SIG-M5 (cell line): Measurements from ENCODE around the gene RADIL.

Experiments
- DNase-seq: peaks from one replicate; lab custom pipeline; 2025; lab: John Stamatoyannopoulos, UW

Gene RADIL

GRCh38 chr7:4851459-4852422 is 31.8 kb downstream of the RADIL start:
- no peak for DNase-seq

GRCh38 chr7:4850262-4850795 is 33.2 kb downstream of the RADIL start:
- DNase-seq = no peak

GRCh38 chr7:4849390-4849789 is 34.1 kb downstream of the RADIL start:
- DNase-seq = no peak

GRCh38 chr7:4845740-4846142 is 37.8 kb downstream of the RADIL start:
- no peak for DNase-seq

GRCh38 chr7:4842319-4843064 is 41.0 kb downstream of the RADIL start:
- no peak for DNase-seq

GRCh38 chr7:4841836-4842235 is 41.7 kb downstream of the RADIL start:
- DNase-seq = no peak

GRCh38 chr7:4841007-4841784 is 42.3 kb downstream of the RADIL start:
- DNase-seq = no peak

GRCh38 chr7:4840079-4840501 is 43.4 kb downstream of the RADIL start:
- no peak for DNase-seq

- no peak for DNase-seq
Measured at GRCh38 chr7:4838626-4839334, 44.7 kb downstream of the RADIL start.

- DNase-seq = no peak
Measured at GRCh38 chr7:4837803-4838625, 45.5 kb downstream of the RADIL start.

- DNase-seq = no peak
Measured at GRCh38 chr7:4837041-4837802, 46.3 kb downstream of the RADIL start.

GRCh38 chr7:4836206-4836661 is 47.3 kb downstream of the RADIL start:
- no peak for DNase-seq

GRCh38 chr7:4835398-4836205 is 47.9 kb downstream of the RADIL start:
- DNase-seq = no peak

- no peak for DNase-seq
Measured at GRCh38 chr7:4834601-4835397, 48.7 kb downstream of the RADIL start.

GRCh38 chr7:4833691-4834600 is 49.6 kb downstream of the RADIL start:
- no peak for DNase-seq

GRCh38 chr7:4833176-4833575 is 50.3 kb downstream of the RADIL start:
- DNase-seq = no peak

- DNase-seq = no peak
Measured at GRCh38 chr7:4832711-4833110, 50.8 kb downstream of the RADIL start.
